ENCODE measurements around the gene PKM.

Gene PKM

DNA sequence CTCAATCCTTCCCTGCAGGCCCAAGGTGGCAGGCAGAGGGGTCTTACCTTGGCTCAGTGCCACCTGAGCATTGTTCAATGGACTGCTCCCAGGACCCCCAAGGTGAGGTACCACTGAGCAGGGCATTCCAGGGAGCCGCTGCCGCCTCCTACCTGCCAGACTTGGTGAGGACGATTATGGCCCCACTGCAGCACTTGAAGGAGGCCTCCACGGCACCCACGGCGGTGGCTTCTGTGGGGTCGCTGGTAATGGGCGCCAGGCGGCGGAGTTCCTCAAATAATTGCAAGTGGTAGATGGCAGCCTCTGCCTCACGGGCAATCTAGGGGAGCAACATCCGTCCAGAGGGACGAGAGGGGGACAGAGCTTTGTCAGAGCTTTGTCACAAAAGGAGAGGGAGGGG, 28.7 kb downstream of the PKM start:
- H3K4me3 Mint-ChIP-seq: no peak overlapping the region
- intact Hi-C loops (cut with micrococcal nuclease): no loop called here
- H3K27ac Mint-ChIP-seq: no peak overlapping the region
- peaks cover 46% of the 10 kb centered on the region for H3K4me1 Mint-ChIP-seq (ENCODE audit: low read depth)
- no peaks in the 10 kb centered on the region for H3K9me3 Mint-ChIP-seq
- H3K36me3 Mint-ChIP-seq (ENCODE audit: low read depth): peaks cover 96% of the 10 kb centered on the region
- H3K27me3 Mint-ChIP-seq: peaks cover 22% of the 10 kb centered on the region

DNA sequence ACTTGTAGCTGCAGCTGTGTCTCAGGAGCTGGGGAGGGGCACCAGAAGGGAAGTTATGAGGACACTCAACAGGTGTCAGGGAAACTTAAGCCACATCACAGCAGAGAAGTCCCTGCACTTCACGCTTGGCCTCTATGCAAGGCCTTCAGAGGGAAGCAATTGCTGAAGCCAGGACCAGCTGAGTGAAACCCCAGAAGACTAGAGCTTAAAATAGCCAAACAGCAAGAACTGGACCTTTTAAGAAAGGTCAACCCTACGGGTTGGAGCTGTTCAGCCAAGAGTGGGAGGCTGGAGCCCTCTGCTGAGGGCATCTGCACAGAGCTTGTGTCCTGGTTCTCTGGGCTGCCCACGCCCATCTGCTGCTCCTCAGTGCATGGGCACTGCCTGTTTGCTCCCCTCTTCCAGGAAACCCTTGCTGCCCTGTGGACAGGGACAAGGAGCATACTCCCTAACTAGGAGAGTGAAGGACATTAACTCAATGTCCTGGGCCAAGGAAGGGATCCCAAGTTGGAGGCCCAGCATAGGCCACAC, 29.5 kb downstream of the PKM start:
- Mint-ChIP-seq H3K27me3 (peaks cover 30% of the 10 kb centered on the region), H3K4me1 (ENCODE audit: low read depth) (peaks cover 47% of the 10 kb centered on the region), H3K36me3 (ENCODE audit: low read depth) (peaks cover 88% of the 10 kb centered on the region), H3K4me3 (no peak overlapping the region), H3K9me3 (no peaks in the 10 kb centered on the region), H3K27ac (no peak overlapping the region)
- intact Hi-C loops (cut with micrococcal nuclease): no loop called here

DNA sequence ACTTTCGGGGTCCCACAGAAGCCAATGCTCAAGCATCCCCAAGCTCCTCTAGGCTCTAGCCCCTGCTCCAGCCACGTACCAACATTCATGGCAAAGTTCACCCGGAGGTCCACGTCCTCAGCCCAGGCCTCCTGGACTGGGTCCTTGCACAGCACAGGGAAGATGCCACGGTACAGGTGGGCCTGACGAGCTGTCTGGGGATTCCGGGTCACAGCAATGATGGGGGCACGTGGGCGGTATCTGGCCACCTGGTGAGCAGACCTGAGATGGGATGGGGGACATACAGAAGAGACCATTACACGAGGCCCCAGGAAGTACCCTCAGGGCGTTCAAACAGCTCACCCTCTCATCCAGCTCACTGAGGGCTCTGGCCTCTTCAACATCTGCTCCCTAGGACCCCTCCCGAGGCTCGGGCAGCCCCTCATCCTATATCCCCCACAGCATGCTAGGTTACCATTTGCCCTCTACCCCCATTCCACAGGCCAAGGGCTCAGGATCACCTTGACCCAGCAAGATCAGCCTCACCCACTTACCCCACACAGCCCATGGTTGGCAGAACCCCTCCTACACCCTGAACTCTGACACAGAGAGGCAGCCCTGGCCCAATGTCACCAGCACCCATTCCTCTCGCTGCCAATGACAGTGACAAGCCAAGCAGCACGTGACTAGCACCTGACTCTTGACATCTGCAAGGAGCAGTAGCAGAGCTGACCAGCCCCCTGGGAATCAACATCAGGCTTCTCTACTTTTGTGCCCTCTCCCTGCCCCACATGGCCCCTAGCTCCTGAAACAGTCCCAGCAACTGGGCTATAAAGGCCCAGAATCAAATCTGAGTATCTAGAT, 30.4 kb downstream of the PKM start:
- H3K9me3 Mint-ChIP-seq: no peaks in the 10 kb centered on the region
- H3K36me3 Mint-ChIP-seq (ENCODE audit: low read depth): peaks cover 80% of the 10 kb centered on the region
- peak overlapping the region; percentile 35 for H3K27ac Mint-ChIP-seq
- H3K4me1 Mint-ChIP-seq (ENCODE audit: low read depth): peaks cover 47% of the 10 kb centered on the region
- intact Hi-C loops (cut with micrococcal nuclease): no loop called here
- H3K4me3 Mint-ChIP-seq: no peak overlapping the region
- peaks cover 36% of the 10 kb centered on the region for H3K27me3 Mint-ChIP-seq

DNA sequence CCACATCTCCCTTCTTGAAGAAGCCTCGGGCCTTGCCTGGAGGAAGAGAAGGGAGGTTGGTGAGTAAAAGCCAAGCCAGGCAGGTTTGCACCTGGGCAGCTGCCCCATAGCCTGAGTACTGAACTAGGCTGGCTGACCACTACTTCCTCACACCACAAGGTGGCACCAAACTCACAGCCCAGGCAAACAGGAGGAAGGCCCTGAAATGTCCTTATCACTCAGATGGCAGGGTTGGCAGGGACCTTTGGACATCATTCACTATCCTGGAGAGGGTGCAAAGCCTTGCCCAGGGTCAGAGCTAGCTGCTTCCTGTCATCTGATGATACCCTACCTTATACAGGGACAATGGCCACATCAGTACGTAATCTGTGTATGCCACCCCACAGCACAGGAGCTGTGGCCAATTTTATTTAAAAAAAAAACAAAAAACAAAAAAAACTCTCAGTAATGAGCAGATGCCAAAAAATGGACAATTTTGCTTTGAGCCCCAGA, 31.2 kb downstream of the PKM start:
- Mint-ChIP-seq H3K4me1 (ENCODE audit: low read depth) (peaks cover 55% of the 10 kb centered on the region), H3K9me3 (no peaks in the 10 kb centered on the region), H3K27me3 (peaks cover 36% of the 10 kb centered on the region), H3K27ac (no peak overlapping the region), H3K4me3 (no peak overlapping the region), H3K36me3 (ENCODE audit: low read depth) (peaks cover 71% of the 10 kb centered on the region)
- intact Hi-C loops (cut with micrococcal nuclease): loop anchor here (5.0 kb wide), 3 partner anchors 33 to 88 kb away; partner anchors contain the start of genes PARP6 and PKM

DNA sequence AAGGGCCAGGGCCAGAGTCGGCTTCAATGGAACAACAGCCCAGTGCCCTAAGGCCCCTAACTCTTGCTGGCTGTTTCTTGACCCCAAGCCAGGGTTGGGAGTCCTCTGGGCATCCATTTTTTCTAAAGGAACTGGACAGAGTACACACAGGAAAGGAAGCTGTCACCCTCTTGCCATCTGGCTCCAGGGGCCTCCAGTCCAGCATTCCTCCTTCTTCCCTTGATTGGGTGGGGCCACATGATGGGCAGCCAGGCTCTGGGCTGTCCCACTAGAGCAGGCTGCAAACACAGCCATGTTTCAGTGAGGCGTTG, 31.8 kb downstream of the PKM start:
- Mint-ChIP-seq H3K27ac (no peak overlapping the region), H3K9me3 (no peaks in the 10 kb centered on the region), H3K4me1 (ENCODE audit: low read depth) (peaks cover 59% of the 10 kb centered on the region), H3K27me3 (peaks cover 36% of the 10 kb centered on the region), H3K4me3 (no peak overlapping the region), H3K36me3 (ENCODE audit: low read depth) (peaks cover 65% of the 10 kb centered on the region)
- intact Hi-C loops (cut with micrococcal nuclease): loop anchor here (5.0 kb wide), 3 partner anchors 33 to 88 kb away; partner anchors contain the start of genes PARP6 and PKM

DNA sequence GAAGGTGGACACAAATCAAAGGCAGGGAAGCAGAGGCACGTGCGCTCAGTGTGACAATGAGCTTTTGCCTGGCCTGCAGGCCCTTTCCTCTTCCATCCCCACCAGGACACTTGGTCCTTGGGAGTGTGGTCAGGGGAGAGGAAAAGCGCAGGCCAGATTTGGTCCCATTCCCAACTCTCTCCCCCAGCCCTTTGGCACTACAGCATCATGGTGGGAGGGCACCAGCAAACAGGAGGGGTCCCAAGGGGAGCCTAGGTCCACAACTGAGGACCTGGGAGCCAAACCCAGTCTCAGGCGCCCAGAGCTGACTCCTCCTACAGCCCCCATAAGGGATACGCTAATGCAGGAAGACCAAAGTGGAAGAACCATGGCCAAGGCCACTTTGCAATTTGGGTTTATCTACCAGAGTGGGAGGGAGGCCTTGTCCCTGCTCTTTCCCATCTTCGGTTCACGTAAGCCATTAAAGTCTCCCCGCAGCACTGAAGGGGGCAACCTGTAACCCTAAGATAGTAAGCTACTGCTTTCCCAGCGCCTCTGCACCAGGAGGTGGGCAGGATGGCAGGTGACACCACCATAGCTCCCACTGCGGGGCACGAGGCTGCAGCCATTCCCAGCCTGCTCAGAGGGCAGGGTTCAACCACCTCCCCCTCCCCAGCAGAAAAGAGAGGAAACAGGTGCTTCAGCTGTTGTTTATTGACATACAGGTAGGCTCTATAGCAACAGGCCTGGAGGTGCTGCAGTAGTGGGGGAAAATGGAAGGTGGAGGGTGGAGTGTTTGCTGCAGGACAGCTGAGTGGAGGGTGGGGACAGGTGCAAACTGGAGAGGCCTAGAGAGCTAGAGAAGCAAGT, 32.4 kb downstream of the PKM start:
- intact Hi-C loops (cut with micrococcal nuclease): loop anchor here (5.0 kb wide), 3 partner anchors 34 to 89 kb away; partner anchors contain the start of genes PARP6 and PKM
- peak overlapping the region; percentile 78 for H3K4me3 Mint-ChIP-seq
- peaks cover 60% of the 10 kb centered on the region for H3K4me1 Mint-ChIP-seq (ENCODE audit: low read depth)
- no peaks in the 10 kb centered on the region for H3K9me3 Mint-ChIP-seq
- peaks cover 59% of the 10 kb centered on the region for H3K36me3 Mint-ChIP-seq (ENCODE audit: low read depth)
- H3K27me3 Mint-ChIP-seq: peaks cover 36% of the 10 kb centered on the region
- H3K27ac Mint-ChIP-seq: no peak overlapping the region

DNA sequence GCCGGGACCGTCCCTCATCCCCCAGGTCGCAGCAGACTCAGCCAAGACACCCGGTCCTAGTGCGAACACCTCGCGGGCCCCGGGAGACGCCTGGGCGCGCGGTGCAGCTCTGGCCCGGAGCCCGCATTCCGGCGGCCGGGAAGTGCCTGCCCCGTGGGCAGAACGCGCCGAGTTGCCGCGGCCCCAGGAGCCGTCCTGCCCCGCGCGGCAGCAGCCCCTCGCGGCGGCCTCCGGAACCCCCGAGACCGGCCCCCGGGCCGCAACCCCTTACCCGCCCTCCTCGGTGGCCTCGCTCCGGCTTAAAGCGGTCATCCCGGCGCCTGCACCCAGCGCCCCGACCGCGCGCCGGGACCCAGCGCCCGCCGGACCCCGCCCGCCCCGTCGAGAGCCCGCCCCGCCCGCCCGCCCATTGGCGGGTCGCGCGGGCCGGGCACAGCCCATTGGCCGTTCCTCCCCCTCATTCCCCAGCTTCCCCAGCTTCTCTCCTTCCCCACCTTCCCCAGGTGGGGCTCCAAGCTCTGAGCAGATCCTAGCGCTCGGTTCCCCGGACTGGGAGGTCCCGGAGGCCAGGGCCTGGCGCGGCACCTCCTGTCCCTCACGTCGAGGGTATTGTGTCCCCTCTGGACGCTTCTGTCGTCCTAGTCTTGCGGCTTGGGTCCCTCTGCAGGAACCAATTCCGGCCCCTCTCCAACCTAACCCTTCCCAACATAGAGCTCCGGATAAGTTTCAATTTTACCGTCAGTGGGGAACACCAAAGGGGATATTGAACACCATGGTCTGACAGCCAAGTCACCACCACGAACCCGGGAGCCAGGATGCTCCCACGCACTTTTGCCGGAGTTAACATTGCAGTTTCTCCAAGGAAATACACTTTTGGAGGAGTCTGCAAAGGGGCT, 33.3 kb downstream of the PKM start, which contains the start of gene GRAMD2A:
Gene GRAMD2A, minus strand, starts transcription at position 328 of the 896 bp plus-strand sequence.
- Mint-ChIP-seq H3K4me3 (peak within 1 kb of the TSS; percentile 78), H3K27me3 (peaks cover 36% of the 10 kb centered on the region), H3K36me3 (ENCODE audit: low read depth) (peaks cover 50% of the 10 kb centered on the region), H3K27ac (peak within 1 kb of the TSS; percentile 61), H3K4me1 (ENCODE audit: low read depth) (peaks cover 52% of the 10 kb centered on the region), H3K9me3 (no peaks in the 10 kb centered on the region)
- intact Hi-C loops (cut with micrococcal nuclease): loop anchor here (5.0 kb wide), 3 partner anchors 35 to 90 kb away; partner anchors contain the start of genes PARP6 and PKM

DNA sequence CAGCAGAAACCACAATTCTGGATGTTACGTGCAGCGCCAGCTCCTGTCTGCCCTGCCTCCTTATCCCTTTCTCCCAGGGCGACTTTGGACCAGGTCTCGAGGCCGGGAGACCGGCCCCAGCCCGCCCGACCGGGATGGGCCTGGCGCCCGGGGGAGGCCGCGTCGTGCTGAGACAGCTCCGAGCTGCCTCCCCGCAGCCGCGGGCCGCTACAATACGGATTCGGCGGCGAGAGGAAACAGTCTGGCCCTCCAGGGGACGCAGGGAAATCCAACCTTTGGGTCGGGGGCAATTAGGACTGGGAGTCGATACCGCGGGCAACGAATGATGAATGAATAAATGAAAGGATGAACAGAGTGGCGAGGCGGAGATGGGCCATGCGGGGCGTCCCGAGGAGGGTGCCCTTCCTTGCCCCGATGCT, 33.9 kb downstream of the PKM start:
- Mint-ChIP-seq H3K27ac (no peak overlapping the region), H3K4me1 (ENCODE audit: low read depth) (peaks cover 47% of the 10 kb centered on the region), H3K9me3 (no peaks in the 10 kb centered on the region), H3K36me3 (ENCODE audit: low read depth) (peaks cover 44% of the 10 kb centered on the region), H3K4me3 (peak overlapping the region; percentile 49), H3K27me3 (peaks cover 34% of the 10 kb centered on the region)
- intact Hi-C loops (cut with micrococcal nuclease): loop anchor here (5.0 kb wide), 3 partner anchors 35 to 90 kb away; partner anchors contain the start of genes PARP6 and PKM

DNA sequence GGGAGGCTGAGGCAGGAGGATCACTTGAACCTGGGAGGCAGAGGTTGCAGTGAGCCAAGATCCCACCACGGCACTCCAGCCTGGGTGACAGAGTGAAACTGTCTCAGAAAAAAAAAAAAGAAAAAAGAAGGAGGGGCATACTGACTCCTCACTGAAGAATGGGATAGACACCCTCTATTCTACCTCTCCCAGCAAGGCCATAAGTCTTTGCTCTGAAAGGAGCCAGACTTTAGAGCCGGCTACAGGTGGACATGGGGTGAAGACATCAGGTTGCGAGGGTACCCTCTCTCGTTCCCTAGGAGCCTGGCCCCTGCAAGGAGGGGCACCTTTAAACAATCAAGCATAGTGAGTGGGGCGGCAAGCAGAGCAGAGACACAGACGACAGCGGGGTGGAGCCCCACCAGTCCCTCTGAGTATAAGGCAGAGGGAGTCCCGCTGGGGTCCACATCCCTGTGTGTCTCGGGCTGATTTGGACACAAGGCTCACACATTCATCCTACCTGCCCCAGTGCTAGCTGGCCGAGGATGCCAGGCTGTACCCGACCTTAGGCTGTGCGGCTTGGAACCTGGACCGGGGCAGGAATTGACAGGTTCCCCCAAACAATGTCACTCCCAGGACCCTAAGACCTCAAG, 34.5 kb downstream of the PKM start:
- Mint-ChIP-seq H3K36me3 (ENCODE audit: low read depth) (peaks cover 39% of the 10 kb centered on the region), H3K9me3 (no peaks in the 10 kb centered on the region), H3K4me3 (no peak overlapping the region), H3K27ac (peak overlapping the region; percentile 76), H3K27me3 (peaks cover 34% of the 10 kb centered on the region), H3K4me1 (ENCODE audit: low read depth) (peaks cover 47% of the 10 kb centered on the region)
- intact Hi-C loops (cut with micrococcal nuclease): loop anchor here (5.0 kb wide), 3 partner anchors 36 to 91 kb away; partner anchors contain the start of genes PARP6 and PKM

DNA sequence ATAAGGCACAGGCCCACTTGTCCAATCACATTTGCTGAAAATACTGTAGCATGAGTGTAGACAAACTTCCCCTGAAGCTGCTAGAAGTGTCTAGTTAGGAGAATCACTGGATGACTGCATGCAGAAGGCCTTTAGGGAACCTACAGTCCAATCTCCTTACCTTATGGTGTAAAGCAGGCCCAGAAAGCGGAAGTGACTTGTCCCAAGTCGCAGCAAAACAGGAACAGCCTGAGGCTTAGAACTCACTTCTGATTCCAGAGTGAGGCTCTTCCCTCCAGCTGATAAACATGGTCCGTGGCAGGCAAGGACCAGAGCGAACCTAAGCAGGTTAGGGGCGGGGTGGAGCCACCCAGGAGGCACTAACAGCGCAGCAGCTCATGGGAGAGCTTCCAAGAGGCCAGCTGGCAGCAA, 35.9 kb downstream of the PKM start:
- Mint-ChIP-seq H3K4me1 (ENCODE audit: low read depth) (peaks cover 47% of the 10 kb centered on the region), H3K4me3 (no peak overlapping the region), H3K9me3 (no peaks in the 10 kb centered on the region), H3K36me3 (ENCODE audit: low read depth) (peaks cover 24% of the 10 kb centered on the region), H3K27ac (peak overlapping the region; percentile 76), H3K27me3 (peaks cover 40% of the 10 kb centered on the region)
- intact Hi-C loops (cut with micrococcal nuclease): loop anchor here (5.0 kb wide), 3 partner anchors 37 to 92 kb away; partner anchors contain the start of genes PARP6 and PKM

DNA sequence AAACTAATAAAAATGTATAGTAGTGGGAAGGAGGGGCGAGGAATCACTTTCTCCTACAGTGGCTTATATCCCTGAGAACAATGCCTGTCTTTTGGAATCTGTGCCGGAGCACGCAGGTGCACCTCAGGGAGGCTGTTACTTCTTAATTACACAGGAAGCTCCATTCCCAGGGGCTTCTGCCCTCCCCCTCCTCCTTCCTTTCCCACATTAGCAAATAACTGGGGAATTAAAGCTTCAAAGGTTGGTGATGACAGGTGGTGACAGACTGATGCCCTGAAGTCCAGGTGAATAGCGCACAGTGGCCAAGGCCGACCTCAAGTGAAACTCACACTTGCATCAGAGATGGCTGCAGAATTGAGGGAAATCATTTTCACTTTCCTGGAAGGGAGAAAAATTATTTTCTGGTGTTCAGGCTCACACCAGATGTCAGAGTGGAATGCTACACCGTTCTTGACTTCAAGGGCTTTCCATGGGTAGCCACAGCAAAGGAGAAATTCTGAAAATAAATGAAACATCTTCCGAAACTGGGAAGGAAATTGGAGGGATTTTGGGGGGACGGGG, 37.1 kb downstream of the PKM start:
- Mint-ChIP-seq H3K27ac (no peak overlapping the region), H3K9me3 (no peaks in the 10 kb centered on the region), H3K4me3 (no peak overlapping the region), H3K4me1 (ENCODE audit: low read depth) (peaks cover 45% of the 10 kb centered on the region), H3K27me3 (peaks cover 33% of the 10 kb centered on the region), H3K36me3 (ENCODE audit: low read depth) (peaks cover 13% of the 10 kb centered on the region)
- intact Hi-C loops (cut with micrococcal nuclease): no loop called here

DNA sequence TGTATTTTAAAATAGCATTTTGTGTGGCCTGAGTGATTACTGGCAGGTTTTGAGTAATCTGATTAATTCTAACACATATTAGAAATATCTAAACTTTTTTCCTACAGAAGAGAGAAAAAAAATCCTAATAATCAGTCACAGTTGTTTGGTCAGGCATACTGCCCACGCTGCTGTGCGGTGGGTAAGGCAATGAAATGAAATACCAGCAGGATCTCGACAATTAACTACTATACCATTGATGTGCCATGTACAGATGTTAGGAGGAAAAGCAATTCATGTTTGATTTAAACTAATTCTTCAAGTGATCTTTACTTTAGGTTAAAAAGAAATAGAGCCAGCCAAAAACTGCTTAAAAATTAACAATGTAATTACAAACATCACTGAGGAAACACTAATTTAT, 38.6 kb downstream of the PKM start:
- Mint-ChIP-seq H3K36me3 (ENCODE audit: low read depth) (no peaks in the 10 kb centered on the region), H3K27ac (no peak overlapping the region)
- intact Hi-C loops (cut with micrococcal nuclease): no loop called here

More for the DNA sequence above, 38.6 kb downstream of the PKM start:
- Mint-ChIP-seq H3K4me3 (no peak overlapping the region), H3K9me3 (no peaks in the 10 kb centered on the region), H3K27me3 (peaks cover 26% of the 10 kb centered on the region), H3K4me1 (ENCODE audit: low read depth) (peaks cover 32% of the 10 kb centered on the region)

Measured in dendritic cell treated with granulocyte-macrophage colony-stimulating factor and Interleukin-4, amounts not matched to agents 40 ng/mL and 50 ng/mL, for 4 days (primary cell).